Thyroid gland (tissue), 4 donors: ENCODE data around the gene TCP11L2. TPM values are rescaled to one million over a fixed set of nuclear protein-coding genes. Genes with fewer than 3 reads are reported as not detected.
"Not testable (repeated sequence)": the region's sequence is repeated elsewhere in the genome, so short reads cannot be mapped to it uniquely, and the experiment has no call there.

Experiments used
- DNase-seq, 2 donors: peaks; one replicate each; pipeline ENCODE4 v3.0.0-alpha.2; 2019
- H3K27ac ChIP-seq, 3 donors: fragments of 200-600 bp; sonication (generic); 1 replicate in 2 of 3; 2 replicates in 1 of 3; pipeline ENCODE4 v1.5.1; 2016 to 2019; ENCODE audit warnings: mild to moderate bottlenecking in 1 of 3, moderate library complexity in 1 of 3
- H3K27me3 ChIP-seq: fragments of 200-600 bp; sonication (generic); one replicate; pipeline ENCODE4 v1.5.1; 2019
- H3K36me3 ChIP-seq, 2 donors: fragments of 200-600 bp; sonication (generic); one replicate each; pipeline ENCODE4 v1.5.1; 2016 to 2019
- H3K4me1 ChIP-seq, 2 donors: fragments of 200-600 bp; sonication (generic); one replicate each; pipeline ENCODE4 v1.5.1; 2017 to 2019
- H3K4me3 ChIP-seq, 3 donors: fragments of 200-600 bp; sonication (generic); replicated peaks in 1 of 3; 1 replicate in 2 of 3; 2 replicates in 1 of 3; pipeline ENCODE4 v1.5.1; 2016; ENCODE audit warnings: mild to moderate bottlenecking in 1 of 3
- H3K9me3 ChIP-seq: fragments of 200-600 bp; sonication (generic); one replicate; pipeline ENCODE4 v1.5.1; 2017
- CTCF ChIP-seq, 6 experiments: fragments of 200-600 bp in 3 of 6; fragments of 450-650 bp in 3 of 6; sonication (generic) in 3 of 6; IDR thresholded peaks; one replicate each; pipeline ENCODE4 v1.5.1; 2016 to 2019; ENCODE audit warnings: antibody characterized with exemption in 6 of 6, mild to moderate bottlenecking in 2 of 6, inconsistent platforms in 1 of 6, moderate library complexity in 1 of 6
- POLR2A ChIP-seq, 2 donors: fragments of 450-650 bp; IDR thresholded peaks; one replicate each; pipeline ENCODE4 v1.6.1; 2017; ENCODE audit warnings: antibody characterized with exemption in 2 of 2, mild to moderate bottlenecking in 2 of 2, moderate library complexity in 1 of 2
- whole genome bisulfite sequencing, 2 donors: methylation state at CpG; one replicate each; pipeline ENCODE4 v1.1.5; 2017; 5-methylcytosine and 5-hydroxymethylcytosine counted together
- intact Hi-C: fragments of 100-400 bp; cut with DNase I; formaldehyde crosslinking; loops from one replicate; pipeline ENCODE4 v1.15.1; 2023
- total RNA-seq, 4 donors: library from RNA; depleted of rRNA; stranded (reverse); fragments of >200 nt; gene quantifications; one replicate each; pipeline ENCODE4 v1.2.3, GENCODE V29; 2016

TCP11L2 gene
- total RNA-seq, 4 donors from 2014 or later = 39.7 to 72.3 (median 59.9) TPM

GRCh38 chr12:106309671-106310505, 7.4 kb downstream of the TCP11L2 start:
- Histone ChIP-seq H3K36me3 (peaks cover 0 to 4% of the 10 kb centered on the region in 2 donors), H3K27ac (no peak overlapping the region), H3K4me1 (peaks cover 7 to 21% of the 10 kb centered on the region in 2 donors), H3K9me3 (no peaks in the 10 kb centered on the region), H3K27me3 (no peaks in the 10 kb centered on the region), H3K4me3 (no peak overlapping the region)
- no peak for DNase-seq
- intact Hi-C loops = no loop called here
- WGBS, 2 donors = 64 to 66% methylated on average over 7 of the region's 7 CpGs
- no peak for TF ChIP-seq POLR2A (IDR thresholded peaks at IDR 0.05)
- TF ChIP-seq CTCF (IDR thresholded peaks at IDR 0.05) = no peak

GRCh38 chr12:106310687-106311086, 8.2 kb downstream of the TCP11L2 start:
- Histone ChIP-seq H3K9me3 (no peaks in the 10 kb centered on the region), H3K36me3 (peaks cover 0 to 5% of the 10 kb centered on the region in 2 donors), H3K27ac (no peak overlapping the region), H3K27me3 (no peaks in the 10 kb centered on the region), H3K4me1 (peaks cover 6 to 16% of the 10 kb centered on the region in 2 donors), H3K4me3 (no peak overlapping the region)
- no peak for DNase-seq
- WGBS, 2 donors = 77 to 100% methylated on average over 5 of the region's 5 CpGs
- TF ChIP-seq POLR2A (IDR thresholded peaks at IDR 0.05) (no peak), CTCF (IDR thresholded peaks at IDR 0.05) (no peak)
- intact Hi-C loops = no loop called here

DNA sequence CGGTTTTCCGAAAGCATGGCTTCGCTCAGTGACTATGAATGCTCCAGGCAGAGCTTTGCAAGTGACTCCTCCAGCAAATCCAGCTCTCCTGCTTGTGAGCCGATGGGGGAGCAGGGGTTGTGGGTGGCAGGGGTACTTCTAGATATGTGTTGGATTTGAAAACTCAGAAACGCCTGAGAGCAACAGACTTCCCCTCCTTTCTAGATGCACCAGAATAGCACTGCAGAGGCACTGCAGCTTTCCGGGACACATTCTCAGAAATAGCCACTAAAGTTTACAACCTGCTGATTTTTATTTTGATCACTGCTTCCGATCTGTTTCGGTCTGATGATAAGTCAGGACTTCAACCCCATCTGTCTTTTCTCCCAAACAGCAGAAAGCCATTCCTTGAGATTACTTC, 8.6 kb downstream of the TCP11L2 start:
- peaks cover 6 to 16% of the 10 kb centered on the region in 2 donors for H3K4me1 ChIP-seq
- WGBS, 2 donors = 75 to 83% methylated on average over 8 of the region's 8 CpGs
- peaks cover 0 to 5% of the 10 kb centered on the region in 2 donors for H3K36me3 ChIP-seq

DNA sequence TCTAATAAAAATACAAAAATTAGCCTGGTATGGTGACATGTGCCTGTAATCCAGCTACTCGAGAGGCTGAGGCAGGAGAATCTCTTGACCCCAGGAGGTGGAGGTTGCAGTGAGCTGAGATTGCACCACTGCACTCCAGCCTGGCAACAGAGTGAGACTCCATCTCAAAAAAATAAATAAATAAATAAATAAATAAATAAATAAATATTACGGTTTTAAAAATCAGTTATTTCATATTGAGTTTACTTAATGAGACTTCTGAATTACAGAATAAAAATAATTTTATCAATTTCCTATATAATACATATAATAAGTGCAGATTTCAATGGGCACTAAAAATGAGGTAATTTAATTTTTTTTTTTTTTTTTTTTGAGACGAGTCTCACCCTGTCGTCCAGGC, 10.9 kb downstream of the TCP11L2 start:
- WGBS, 2 donors = 70% methylated on average over 4 of the region's 4 CpGs
- H3K36me3 ChIP-seq, H3K27ac ChIP-seq, H3K9me3 ChIP-seq, H3K4me3 ChIP-seq, DNase-seq, intact Hi-C loops, H3K27me3 ChIP-seq: not testable (repeated sequence)
- peaks cover 0 to 16% of the 10 kb centered on the region in 2 donors for H3K4me1 ChIP-seq

More for the DNA sequence above, 8.6 kb downstream of the TCP11L2 start:
- intact Hi-C loops = no loop called here
- TF ChIP-seq CTCF (IDR thresholded peaks at IDR 0.05) (no peak), POLR2A (IDR thresholded peaks at IDR 0.05) (no peak)
- Histone ChIP-seq H3K9me3 (no peaks in the 10 kb centered on the region), H3K27ac (no peak overlapping the region), H3K4me3 (no peak overlapping the region), H3K27me3 (no peaks in the 10 kb centered on the region)
- DNase-seq = no peak

- DNase-seq = no peak
- no peaks in the 10 kb centered on the region for H3K9me3 ChIP-seq
- no peak overlapping the region for H3K27ac ChIP-seq
- peaks cover 9 to 26% of the 10 kb centered on the region in 2 donors for H3K36me3 ChIP-seq
- no peak overlapping the region for H3K4me3 ChIP-seq
- no peak for TF ChIP-seq CTCF (IDR thresholded peaks at IDR 0.05)
- no peak for TF ChIP-seq POLR2A (IDR thresholded peaks at IDR 0.05)
- WGBS, 2 donors = 85 to 88% methylated on average over 4 of the region's 4 CpGs
- intact Hi-C loops = no loop called here
- no peaks in the 10 kb centered on the region for H3K27me3 ChIP-seq
- H3K4me1 ChIP-seq = no peaks in the 10 kb centered on the region
These were observed 13.0 kb downstream of the TCP11L2 start for GRCh38 chr12:106315523-106315922.
